ENCODE measurements around the gene CDH22. TPM values are rescaled to one million over a fixed set of nuclear protein-coding genes. Genes with fewer than 3 reads are reported as not detected.

Gene CDH22
- total and polyA plus RNA-seq, 10 of the 15 experiments (the other 5 are each of a cell fraction or from before 2014, with no cell fraction given): not detected

GRCh38 chr20:46200582-46201570, 107.4 kb downstream of the CDH22 start (continued):
- no peak for TF ChIP-seq RELB (IDR thresholded peaks at IDR 0.05; ENCODE audit: low read depth)
- TF ChIP-seq, protein P1, sequence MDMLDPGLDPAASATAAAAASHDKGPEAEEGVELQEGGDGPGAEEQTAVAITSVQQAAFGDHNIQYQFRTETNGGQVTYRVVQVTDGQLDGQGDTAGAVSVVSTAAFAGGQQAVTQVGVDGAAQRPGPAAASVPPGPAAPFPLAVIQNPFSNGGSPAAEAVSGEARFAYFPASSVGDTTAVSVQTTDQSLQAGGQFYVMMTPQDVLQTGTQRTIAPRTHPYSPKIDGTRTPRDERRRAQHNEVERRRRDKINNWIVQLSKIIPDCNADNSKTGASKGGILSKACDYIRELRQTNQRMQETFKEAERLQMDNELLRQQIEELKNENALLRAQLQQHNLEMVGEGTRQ (IDR thresholded peaks at IDR 0.05; ENCODE audit: borderline replicate concordance, low read depth, low read length): no peak
- TF ChIP-seq ELK1 (IDR thresholded peaks at IDR 0.05; ENCODE audit: low read depth, low read length): no peak

DNA sequence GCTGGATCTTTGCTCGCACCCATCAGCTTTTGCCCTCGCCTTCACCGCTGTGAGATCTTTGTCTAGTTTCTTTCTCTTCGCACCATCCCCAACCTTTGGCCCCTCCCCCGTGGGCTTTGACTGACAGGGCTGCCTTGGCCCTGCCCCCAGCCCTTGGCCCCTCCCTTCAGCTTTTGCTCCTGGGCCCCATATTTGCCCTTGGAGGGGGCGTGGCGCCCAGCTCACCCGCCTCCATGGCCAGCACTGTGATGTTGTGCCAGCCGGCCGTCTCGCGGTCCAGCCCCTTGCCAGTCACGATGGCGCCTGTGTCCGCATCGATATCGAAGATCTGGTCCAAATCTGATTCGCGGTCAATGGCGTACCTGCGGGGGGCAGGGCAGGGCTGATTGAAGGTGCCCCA, 109.1 kb downstream of the CDH22 start:
- RAD21 ChIA-PET (ENCODE audit: unreplicated experiment): no interaction called here
- in situ Hi-C loops (cut with MboI) (no loop called here), intact Hi-C loops (cut with micrococcal nuclease; ENCODE audit: unreplicated experiment) (no loop called here)
- no peaks in the 10 kb centered on the region for H4K20me1 ChIP-seq (ENCODE audit: control insufficient read depth, insufficient read depth)
- CTCF ChIA-PET: no interaction called here
- H3K79me2 ChIP-seq (ENCODE audit: control insufficient read depth, insufficient read depth, low read length): no peaks in the 10 kb centered on the region
- DNase-seq (ENCODE audit: low read depth, low spot score): no peak
- H3K9ac ChIP-seq (ENCODE audit: control insufficient read depth, insufficient read depth, low read length): no peak overlapping the region
- H3K27me3 ChIP-seq (replicated peaks in 1 of 2; ENCODE audit: control insufficient read depth in 2 of 2, insufficient read depth in 2 of 2, low read length in 1 of 2): peaks cover 0 to 3% of the 10 kb centered on the region in 2 experiments; a peak in 2 of 4 replicates
- WGBS (ENCODE audit: insufficient coverage, insufficient replicate concordance, low lambda C conversion rate, missing lambda C conversion rate): 35% methylated on average over 21 of the region's 21 CpGs
- no TSS peak for BruUV-seq (replicated peaks)
- no peak for FAIRE-seq
- POLR2A ChIA-PET: no interaction called here
- H3K4me3 ChIP-seq: no peak overlapping the region
- no peak overlapping the region for H2AFZ ChIP-seq (ENCODE audit: control insufficient read depth, low read depth, low read length)
- no peak overlapping the region for H3K27ac ChIP-seq (ENCODE audit: control insufficient read depth, insufficient read depth)
- no peaks in the 10 kb centered on the region for H3K9me3 ChIP-seq (replicated peaks; ENCODE audit: control insufficient read depth, insufficient read depth, low read length)
- ATAC-seq: peak; percentile 45
- no peaks in the 10 kb centered on the region for H3K36me3 ChIP-seq (ENCODE audit: control insufficient read depth in 2 of 2, insufficient read depth in 2 of 2, low read length in 1 of 2)
- no peak overlapping the region for H3K4me2 ChIP-seq (ENCODE audit: control insufficient read depth, insufficient read depth)
- H3K4me1 ChIP-seq (ENCODE audit: control insufficient read depth, insufficient read depth, low read length): no peaks in the 10 kb centered on the region
- SMC1A ChIA-PET (ENCODE audit: uncharacterized antibody, unreplicated experiment): no interaction called here
- TF ChIP-seq MYC (IDR thresholded peaks at IDR 0.05; ENCODE audit: insufficient read depth, insufficient read length, insufficient replicate concordance, low read length, severe bottlenecking) (no peak), POU2F2 (IDR thresholded peaks at IDR 0.05; ENCODE audit: borderline replicate concordance, low read depth, low read length) (no peak), ASH2L (IDR thresholded peaks at IDR 0.05; ENCODE audit: borderline replicate concordance, low read depth) (no peak), ZSCAN29 (IDR thresholded peaks at IDR 0.05) (no peak), SREBF2 (IDR thresholded peaks at IDR 0.05; ENCODE audit: low read length) (no peak), TCF7 (IDR thresholded peaks at IDR 0.05; ENCODE audit: borderline replicate concordance) (no peak), EZH2 (IDR thresholded peaks at IDR 0.05; ENCODE audit: borderline replicate concordance, control insufficient read depth, low read depth, low read length) (no peak), ATF7 (IDR thresholded peaks at IDR 0.05; ENCODE audit: low read depth) (no peak), GATAD2B (conservative IDR thresholded peaks at IDR 0.05; ENCODE audit: low read depth) (no peak)
- TF ChIP-seq, protein P2, sequence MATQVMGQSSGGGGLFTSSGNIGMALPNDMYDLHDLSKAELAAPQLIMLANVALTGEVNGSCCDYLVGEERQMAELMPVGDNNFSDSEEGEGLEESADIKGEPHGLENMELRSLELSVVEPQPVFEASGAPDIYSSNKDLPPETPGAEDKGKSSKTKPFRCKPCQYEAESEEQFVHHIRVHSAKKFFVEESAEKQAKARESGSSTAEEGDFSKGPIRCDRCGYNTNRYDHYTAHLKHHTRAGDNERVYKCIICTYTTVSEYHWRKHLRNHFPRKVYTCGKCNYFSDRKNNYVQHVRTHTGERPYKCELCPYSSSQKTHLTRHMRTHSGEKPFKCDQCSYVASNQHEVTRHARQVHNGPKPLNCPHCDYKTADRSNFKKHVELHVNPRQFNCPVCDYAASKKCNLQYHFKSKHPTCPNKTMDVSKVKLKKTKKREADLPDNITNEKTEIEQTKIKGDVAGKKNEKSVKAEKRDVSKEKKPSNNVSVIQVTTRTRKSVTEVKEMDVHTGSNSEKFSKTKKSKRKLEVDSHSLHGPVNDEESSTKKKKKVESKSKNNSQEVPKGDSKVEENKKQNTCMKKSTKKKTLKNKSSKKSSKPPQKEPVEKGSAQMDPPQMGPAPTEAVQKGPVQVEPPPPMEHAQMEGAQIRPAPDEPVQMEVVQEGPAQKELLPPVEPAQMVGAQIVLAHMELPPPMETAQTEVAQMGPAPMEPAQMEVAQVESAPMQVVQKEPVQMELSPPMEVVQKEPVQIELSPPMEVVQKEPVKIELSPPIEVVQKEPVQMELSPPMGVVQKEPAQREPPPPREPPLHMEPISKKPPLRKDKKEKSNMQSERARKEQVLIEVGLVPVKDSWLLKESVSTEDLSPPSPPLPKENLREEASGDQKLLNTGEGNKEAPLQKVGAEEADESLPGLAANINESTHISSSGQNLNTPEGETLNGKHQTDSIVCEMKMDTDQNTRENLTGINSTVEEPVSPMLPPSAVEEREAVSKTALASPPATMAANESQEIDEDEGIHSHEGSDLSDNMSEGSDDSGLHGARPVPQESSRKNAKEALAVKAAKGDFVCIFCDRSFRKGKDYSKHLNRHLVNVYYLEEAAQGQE (IDR thresholded peaks at IDR 0.05; ENCODE audit: low read depth, low read length): no peak

All from GM12878 (cell line).